Measurements from ENCODE around the gene IQGAP2.

IQGAP2 gene

DNA sequence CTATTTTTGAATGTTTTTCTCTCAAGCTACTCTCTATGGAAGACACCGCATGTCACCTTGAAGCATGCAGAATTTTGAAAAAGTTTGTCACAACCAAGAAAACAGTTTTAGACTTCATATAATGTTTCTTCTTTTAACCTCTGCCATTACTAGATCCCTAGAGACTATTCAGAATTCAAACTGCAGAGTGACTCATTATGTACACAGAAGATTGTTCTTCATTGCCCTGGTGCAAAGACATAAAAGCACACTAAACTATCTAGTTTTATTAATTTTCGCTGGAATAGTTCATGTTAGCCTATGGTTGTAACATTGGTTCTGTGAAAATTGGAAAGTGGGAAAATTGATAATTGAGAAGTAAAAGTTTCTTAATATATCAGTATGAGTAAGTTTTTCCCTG is 201.8 kb downstream of the IQGAP2 start:
- no peak for DNase-seq (ENCODE audit: low read depth in 3 of 3)

- no peak for DNase-seq (ENCODE audit: low read depth in 3 of 3)
Measured at GRCh38 chr5:76606701-76607100, 203.6 kb downstream of the IQGAP2 start.

- no peak for DNase-seq (ENCODE audit: low read depth in 3 of 3)
Measured at GRCh38 chr5:76607353-76607871, 204.3 kb downstream of the IQGAP2 start.

DNA sequence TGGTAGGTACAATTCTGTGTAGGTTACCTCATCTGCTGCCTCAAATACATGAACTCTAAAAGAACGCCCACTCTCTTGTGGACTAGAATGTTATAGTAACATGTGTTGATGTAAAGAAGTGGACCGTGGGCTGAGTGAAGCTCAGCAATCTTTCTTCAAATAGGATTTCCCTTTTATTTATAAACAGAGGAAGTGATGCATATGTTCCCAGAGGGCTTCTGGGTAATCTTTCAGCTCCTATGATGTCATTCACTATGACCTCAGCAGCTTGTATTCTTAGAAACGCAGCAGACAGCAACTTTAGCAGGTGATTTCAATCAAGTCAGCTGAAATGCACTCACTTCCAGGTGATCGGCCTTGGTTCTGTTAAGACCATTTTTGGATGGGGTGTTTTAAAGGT is 205.7 kb downstream of the IQGAP2 start:
- no peak for DNase-seq (ENCODE audit: low read depth in 3 of 3)

GRCh38 chr5:76610196-76610595 is 207.1 kb downstream of the IQGAP2 start:
- no peak for DNase-seq (ENCODE audit: low read depth in 3 of 3)

DNA sequence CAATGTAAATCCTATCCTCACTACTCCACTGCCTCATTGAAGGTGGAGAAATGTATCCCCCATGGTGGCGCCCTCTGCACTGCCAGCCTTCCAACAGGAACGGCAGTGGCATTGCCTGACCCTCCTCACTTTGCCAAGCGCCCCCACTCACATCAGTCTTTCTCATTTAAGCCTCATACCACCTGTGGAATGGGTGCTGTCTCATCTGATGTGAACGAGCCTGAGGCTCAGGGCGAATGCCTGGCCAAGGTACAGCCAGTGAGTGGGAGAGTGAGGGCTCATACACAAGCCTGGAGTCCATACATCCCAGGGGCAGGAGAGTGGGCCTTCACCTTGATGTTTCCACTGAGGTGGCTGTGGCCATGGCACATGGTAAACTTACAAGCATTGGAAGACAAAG is 209.9 kb downstream of the IQGAP2 start:
- no peak for DNase-seq (ENCODE audit: low read depth in 3 of 3)

- DNase-seq (ENCODE audit: low read depth in 3 of 3) = no peak
Measured at GRCh38 chr5:76615759-76616158, 212.7 kb downstream of the IQGAP2 start.

GRCh38 chr5:76616206-76616605 is 213.1 kb downstream of the IQGAP2 start:
- no peak for DNase-seq (ENCODE audit: low read depth in 3 of 3)

DNA sequence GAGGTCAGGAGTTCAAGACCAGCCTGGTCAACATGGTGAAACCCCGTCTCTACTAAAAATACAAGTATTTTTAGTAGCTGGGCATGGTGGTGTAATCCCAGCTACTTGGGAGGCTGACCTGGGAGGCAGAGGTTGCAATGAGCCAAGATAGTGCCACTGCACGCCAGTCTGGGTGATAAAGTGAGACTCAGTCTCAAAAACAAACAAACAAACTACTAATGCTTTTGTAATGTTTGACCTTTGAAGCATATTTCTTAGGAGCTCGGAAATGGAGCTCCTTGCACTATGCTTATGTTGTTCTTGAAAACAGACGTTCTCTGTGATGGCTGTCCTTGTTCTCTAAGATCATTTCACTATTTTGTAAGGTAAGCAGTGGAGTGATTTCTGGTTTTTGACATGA is 214.1 kb downstream of the IQGAP2 start:
- no peak for DNase-seq (ENCODE audit: low read depth in 3 of 3)

DNA sequence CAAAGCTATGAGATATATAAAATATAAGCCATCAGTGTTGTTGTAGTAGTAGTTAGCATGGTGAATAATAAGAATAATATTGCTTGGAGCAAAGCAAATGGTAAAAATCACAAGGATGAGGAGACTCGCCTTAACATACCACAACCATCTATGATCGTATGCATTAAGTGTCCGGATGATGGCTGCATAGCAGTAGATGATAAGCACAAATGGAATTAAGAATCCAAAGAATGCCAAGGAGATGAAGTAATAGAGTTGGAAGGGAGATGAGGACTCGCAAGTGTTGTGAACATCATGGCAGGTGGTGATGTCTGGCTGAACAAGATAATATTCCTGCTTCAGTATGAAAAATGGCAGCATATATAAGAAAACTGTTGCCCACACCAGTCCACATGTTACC is 214.6 kb downstream of the IQGAP2 start:
- no peak for DNase-seq (ENCODE audit: low read depth in 3 of 3)

DNA sequence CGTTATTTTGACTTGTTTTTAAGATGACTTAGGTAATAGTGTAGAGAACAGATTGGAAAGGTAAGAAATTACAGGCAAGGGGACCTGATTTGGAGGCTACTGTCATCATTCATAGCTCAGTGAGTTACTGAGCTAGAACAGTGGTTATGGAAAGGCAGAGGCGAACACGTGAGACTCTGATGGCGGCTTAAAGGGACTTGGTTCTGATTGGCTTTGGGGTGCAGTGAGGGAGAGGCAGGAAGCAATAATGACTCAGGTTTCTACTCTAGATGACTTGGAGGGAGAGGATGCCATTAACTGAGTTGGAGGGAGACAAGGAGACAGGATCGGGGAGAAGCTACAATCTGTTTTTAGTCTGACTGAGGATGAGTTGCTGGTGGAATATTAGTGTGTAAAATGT is 217.1 kb downstream of the IQGAP2 start:
- no peak for DNase-seq (ENCODE audit: low read depth in 3 of 3)

GRCh38 chr5:76622076-76622475 is 219.0 kb downstream of the IQGAP2 start:
- DNase-seq (ENCODE audit: low read depth in 3 of 3) = no peak

DNA sequence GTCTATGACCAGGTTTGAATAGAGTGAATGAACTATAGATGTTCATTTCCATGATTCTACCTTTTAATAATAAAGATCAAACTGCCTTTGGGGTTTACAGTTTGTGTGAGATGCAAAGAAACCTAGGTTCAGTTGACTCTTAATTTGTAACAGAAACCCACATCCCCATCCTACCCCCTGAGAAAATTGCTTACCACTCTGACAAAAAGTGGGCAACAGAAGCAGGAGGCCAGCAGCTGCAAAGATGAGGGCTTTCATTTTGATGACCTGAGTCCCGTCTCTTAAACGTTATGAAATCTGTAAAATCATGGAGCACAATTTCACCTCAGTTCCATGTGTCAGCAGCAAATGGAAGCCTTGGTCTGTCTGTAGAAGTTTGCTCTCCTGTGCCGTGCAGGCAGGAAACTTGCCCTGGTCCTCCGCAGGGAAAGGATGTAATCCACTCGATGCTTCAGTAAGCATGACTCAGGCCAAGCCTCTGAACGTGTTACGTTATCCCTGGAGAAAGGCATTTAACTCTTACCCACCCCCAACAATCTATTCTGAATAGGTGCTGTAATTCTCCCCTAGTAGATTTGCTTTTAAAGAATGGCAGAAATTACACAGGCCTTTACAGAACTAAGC is 220.0 kb downstream of the IQGAP2 start, which contains the start of gene F2RL2:
TSS of gene F2RL2 (minus strand) at position 431 of the 624 bp plus-strand sequence. CDS start at position 258, 173 bp downstream.
- no peak for DNase-seq (ENCODE audit: low read depth in 3 of 3)

DNA sequence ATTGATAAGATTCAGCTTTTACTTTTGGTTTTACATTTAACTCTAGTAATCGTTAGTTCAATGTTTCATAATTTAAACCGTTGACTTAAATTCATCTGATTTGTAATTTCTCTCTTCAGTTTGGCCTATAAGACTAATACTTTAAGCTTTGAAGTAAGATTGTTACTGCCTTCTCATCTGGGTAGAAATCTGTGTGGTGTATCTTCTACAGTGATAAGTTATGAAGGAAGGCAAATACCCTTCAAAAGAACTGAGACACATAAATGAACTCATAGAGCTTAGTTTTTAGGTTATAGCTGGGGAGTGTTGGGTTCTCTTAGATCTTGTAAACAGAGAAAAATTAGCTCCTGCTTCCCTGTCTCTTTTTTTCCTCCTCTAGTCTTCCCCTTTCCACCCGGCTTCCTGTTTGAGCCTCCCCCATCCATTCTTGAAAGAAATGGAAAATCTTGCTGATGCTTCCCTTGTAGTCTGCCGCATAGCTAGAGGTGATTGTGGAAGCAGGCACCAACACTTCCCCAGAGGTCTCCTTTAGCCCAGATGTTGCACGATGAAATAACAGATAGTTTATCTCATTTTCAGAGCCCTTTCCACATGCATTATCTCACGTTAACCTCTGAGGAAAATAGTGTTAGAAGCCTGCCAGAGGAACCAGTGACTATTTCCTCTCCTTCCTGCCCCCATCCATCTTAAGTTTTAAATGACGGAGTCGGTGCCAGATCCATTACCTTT is 222.2 kb downstream of the IQGAP2 start:
- DNase-seq (ENCODE audit: low read depth in 3 of 3) = no peak

DNA sequence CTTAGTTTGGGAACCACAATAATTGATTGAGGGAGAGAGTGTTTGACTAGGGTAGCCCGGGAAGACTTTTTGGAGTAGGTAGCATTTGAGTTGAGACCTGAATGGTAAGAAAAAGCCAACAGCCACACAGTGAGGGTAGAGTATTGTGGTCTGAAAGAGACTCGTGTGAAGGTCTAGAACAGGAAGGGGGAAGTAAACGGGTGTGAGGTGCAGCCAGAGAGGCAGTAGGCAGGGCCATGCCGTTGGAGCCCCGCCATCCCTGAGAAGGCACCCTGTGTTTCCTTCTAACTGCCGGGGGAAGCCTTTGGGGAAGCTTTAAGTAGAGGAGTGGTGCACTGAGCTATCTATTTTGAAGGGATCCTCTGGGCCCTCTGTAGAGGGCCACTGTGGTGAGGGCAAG is 223.7 kb downstream of the IQGAP2 start:
- no peak for DNase-seq (ENCODE audit: low read depth in 3 of 3)

DNA sequence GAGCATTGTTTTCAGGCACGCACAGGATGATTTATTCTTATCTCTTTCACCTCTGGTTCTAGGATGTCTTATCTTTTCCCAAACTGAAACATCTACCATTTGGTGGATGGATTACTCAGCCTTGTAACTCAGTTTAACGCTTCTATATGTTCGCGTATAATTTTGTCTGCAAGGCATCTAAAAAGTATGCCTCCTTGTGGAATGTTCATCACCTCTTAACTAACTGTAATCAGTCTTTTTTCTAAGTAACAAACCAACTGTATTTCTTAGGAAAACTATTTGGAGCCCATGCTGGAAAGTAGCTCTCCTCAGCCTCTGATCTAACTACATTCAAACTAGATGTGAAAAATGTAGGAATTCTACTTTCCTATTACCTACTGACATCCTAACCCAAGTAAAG is 231.6 kb downstream of the IQGAP2 start:
- DNase-seq (ENCODE audit: low read depth in 3 of 3) = no peak

DNA sequence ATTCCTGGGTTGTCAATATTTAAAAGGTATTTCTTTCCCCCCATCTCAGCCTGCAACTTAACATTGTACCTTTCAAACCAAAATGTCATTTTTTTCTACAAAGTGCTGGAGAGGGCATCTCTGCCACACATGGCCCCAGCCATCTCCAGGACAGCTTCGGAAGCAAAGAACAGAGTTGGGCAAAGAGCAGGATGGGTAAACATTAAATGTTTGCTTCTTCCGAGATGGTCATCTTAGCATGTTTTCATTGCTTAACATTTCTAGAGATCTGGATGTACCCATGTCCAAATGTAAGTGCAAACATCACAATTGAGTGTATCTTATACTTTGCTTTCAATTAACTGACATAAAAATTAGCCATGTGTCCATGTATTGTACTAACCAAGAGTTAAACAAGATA is 234.4 kb downstream of the IQGAP2 start:
- no peak for DNase-seq (ENCODE audit: low read depth in 3 of 3)

GRCh38 chr5:76638479-76638878 is 235.4 kb downstream of the IQGAP2 start:
- DNase-seq (ENCODE audit: low read depth in 3 of 3) = no peak

DNA sequence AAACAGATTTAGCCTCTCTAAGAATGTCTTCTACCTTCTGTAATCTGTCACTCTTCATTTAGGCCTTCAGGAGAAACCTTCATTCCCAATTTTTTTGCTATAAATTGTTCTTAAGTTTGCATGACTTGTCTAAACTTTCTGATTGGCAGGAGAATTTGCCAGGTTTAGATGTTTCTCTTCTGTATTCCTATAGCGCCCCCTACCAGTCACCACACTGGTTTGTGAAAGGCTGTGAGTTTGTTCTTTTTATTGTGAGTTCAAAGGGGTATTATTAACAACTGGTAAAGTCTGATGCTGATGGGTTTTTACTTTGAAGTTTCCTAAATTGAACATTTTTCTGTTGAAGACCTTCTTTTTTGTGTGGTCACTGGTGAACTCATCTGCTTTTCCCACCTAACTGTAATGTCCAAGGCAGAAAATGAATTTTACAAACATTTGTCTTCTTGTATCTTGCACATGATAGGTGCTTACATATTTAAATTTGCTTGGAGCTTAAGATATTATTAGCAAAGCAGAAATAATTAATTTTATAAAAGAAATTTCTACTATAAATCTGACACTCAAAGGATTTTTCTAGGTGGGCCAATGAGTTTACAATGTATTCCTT is 238.5 kb downstream of the IQGAP2 start:
- DNase-seq (ENCODE audit: low read depth in 3 of 3) = peak; percentile 38 to 55 (median 43)

DNA sequence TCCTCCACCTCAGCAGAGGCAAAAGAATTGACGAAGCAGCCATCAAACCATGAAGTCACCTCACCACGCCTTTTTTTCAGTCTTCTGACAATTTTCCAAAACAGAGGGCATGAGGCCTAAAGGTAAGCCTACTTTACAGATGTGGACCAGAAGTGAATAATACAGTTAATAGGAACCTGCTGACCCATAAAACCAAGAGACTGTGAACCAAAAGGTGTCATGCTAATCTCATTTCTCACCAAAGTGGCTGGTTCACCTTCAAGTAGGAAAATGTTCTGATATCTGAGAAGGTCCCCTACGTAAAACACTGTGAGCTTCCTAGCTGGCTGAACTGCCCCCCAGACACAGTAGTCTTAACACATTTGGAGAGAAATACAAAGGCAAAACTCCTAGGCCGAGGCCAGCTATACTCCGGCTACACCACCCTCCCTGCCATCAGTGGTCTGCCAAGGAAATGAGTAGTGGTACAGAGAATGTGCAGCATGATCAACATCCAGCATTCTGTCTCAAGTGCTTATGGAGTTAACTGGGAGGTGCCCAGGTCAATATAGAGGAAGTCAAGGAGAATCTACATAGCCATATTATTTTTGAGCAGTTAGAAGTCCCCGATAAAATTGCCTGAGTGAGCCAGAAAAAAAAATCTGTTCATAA is 239.4 kb downstream of the IQGAP2 start:
- no peak for DNase-seq (ENCODE audit: low read depth in 3 of 3)

- no peak for DNase-seq (ENCODE audit: low read depth in 3 of 3)
Measured at GRCh38 chr5:76643371-76643770, 240.3 kb downstream of the IQGAP2 start.

GRCh38 chr5:76649140-76649539 is 246.1 kb downstream of the IQGAP2 start:
- DNase-seq (ENCODE audit: low read depth in 3 of 3) = no peak

Measured in stimulated activated CD4-positive, alpha-beta T cell treated with anti-CD3 and anti-CD28 coated beads, TNF-alpha, amount 100 ng/mL, for 24 hours (primary cell).